ENCODE data around the gene NOL3. TPM values are rescaled to one million over a fixed set of nuclear protein-coding genes. Genes with fewer than 3 reads are reported as not detected.
A peak's percentile ranks its signal among the peaks of the same experiment; 100 is the strongest.

NOL3 gene
- total and polyA plus RNA-seq, 2 donors (not counting 3 experiments of a cell fraction or from before 2014, with no cell fraction given), result 16.0 to 19.4 TPM

DNA sequence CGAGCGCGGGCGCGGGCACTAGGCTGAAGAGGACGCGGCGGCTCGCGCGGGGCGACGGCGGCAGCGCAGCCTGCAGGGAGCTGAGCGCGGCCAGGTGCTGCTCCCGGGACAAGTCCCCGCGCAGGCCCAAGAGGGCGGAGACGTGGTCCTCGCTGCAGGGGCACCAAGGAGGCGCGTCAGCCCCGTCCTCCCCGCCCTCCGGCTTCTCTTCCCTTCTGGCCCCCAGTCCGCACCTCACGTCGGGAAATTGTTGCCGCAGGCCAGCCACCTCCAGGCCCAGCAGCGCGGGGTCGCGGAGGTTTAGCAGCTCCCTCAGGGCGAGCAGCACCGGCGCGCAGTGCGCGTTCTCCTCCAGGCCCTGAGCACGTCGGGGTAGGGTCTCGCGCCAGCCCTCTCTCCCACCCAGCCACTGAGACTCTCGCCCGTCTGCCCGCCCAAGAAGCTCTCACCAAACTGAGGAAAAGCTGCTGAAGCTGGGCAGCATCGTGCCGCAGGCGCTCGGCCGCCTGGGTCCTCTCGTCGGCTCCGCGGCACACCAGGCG lies 14.2 kb downstream of the NOL3 start:
- BruUV-seq (replicated peaks), result no TSS peak
- TF ChIP-seq EZH2 (IDR thresholded peaks at IDR 0.05; ENCODE audit: borderline replicate concordance, low read depth, low read length, severe bottlenecking) (peak; percentile 30), POLR2A (IDR thresholded peaks at IDR 0.05; ENCODE audit: low read depth, low read length) (no peak)
- CTCF ChIA-PET, result interaction anchor here (0.6 to 3.5 kb wide), 29 partner anchors 7 to 588 kb away, joined by 3 to 40 read pairs (median 5); partner anchors contain the start of genes FBXL8, NOL3 and TRADD

GRCh38 chr16:67184995-67185650 lies 14.8 kb downstream of the NOL3 start:
- Histone ChIP-seq H3K27ac (ENCODE audit: insufficient read depth, low read depth, low read length) (no peak overlapping the region), H3K4me1 (ENCODE audit: control insufficient read depth, extremely low read depth, insufficient read depth, low read length) (peaks cover 37% of the 10 kb centered on the region), H3K9ac (replicated peaks; ENCODE audit: extremely low read depth, insufficient read depth, low read length) (no peak overlapping the region), H4K20me1 (replicated peaks; ENCODE audit: control insufficient read depth, extremely low read depth, insufficient read depth, low read length) (no peaks in the 10 kb centered on the region), H3K4me2 (ENCODE audit: insufficient read depth, low read length) (no peak overlapping the region), H3K9me3 (replicated peaks; ENCODE audit: control insufficient read depth, insufficient read depth, low read length) (no peaks in the 10 kb centered on the region), H3K27me3 (ENCODE audit: control insufficient read depth in 2 of 2, insufficient read depth in 2 of 2, low read length in 2 of 2) (no peaks in the 10 kb centered on the region), H3K9me1 (replicated peaks; ENCODE audit: control insufficient read depth, extremely low read depth, insufficient read depth, low read length) (no peaks in the 10 kb centered on the region), H3K36me3 (ENCODE audit: control insufficient read depth in 2 of 2, extremely low read depth in 1 of 2, insufficient read depth in 2 of 2, low read length in 2 of 2) (no peaks in the 10 kb centered on the region), H3K4me3 (replicated peaks in 1 of 3; ENCODE audit: insufficient read depth in 1 of 3, low read depth in 1 of 3, low read length in 3 of 3) (no peak overlapping the region), H2AFZ (ENCODE audit: low read depth, low read length) (no peak overlapping the region), H3K79me2 (ENCODE audit: control insufficient read depth, insufficient read depth, low read length) (peaks cover 13% of the 10 kb centered on the region)
- FAIRE-seq (peak; percentile 97), DNase-seq (ENCODE audit: low read depth, low spot score) (peak; percentile 80)
- ChIA-PET CTCF (interaction anchor here (0.6 to 3.5 kb wide), 35 partner anchors 8 to 589 kb away, joined by 3 to 40 read pairs (median 4); partner anchors contain the start of genes CBFB, CES3, FBXL8 and HSF4), POLR2A (no interaction called here)
- dilution Hi-C loops (cut with MboI; ENCODE audit: extremely low pct_ligation_motif_present, low sequenced_read_pairs) (no loop called here), intact Hi-C loops (cut with micrococcal nuclease) (loop anchor here (1.0 kb wide), 5 partner anchors 7 to 231 kb away; partner anchors contain the start of gene E2F4)
- TF ChIP-seq MYC (IDR thresholded peaks at IDR 0.05; ENCODE audit: low read depth, low read length) (no peak), GATA2 (IDR thresholded peaks at IDR 0.05; ENCODE audit: insufficient read depth, insufficient read length, low read depth, low read length) (no peak), POLR2AphosphoS5 (IDR thresholded peaks at IDR 0.05; ENCODE audit: insufficient read depth, low read depth, low read length) (peak; percentile 60)
- TF ChIP-seq, protein P1, sequence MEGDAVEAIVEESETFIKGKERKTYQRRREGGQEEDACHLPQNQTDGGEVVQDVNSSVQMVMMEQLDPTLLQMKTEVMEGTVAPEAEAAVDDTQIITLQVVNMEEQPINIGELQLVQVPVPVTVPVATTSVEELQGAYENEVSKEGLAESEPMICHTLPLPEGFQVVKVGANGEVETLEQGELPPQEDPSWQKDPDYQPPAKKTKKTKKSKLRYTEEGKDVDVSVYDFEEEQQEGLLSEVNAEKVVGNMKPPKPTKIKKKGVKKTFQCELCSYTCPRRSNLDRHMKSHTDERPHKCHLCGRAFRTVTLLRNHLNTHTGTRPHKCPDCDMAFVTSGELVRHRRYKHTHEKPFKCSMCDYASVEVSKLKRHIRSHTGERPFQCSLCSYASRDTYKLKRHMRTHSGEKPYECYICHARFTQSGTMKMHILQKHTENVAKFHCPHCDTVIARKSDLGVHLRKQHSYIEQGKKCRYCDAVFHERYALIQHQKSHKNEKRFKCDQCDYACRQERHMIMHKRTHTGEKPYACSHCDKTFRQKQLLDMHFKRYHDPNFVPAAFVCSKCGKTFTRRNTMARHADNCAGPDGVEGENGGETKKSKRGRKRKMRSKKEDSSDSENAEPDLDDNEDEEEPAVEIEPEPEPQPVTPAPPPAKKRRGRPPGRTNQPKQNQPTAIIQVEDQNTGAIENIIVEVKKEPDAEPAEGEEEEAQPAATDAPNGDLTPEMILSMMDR (IDR thresholded peaks at IDR 0.05; ENCODE audit: extremely low read depth in 1 of 2, insufficient read depth in 1 of 2, low read depth in 1 of 2, low read length in 2 of 2), result peak; percentile 91 to 97
- TF ChIP-seq, protein P2, sequence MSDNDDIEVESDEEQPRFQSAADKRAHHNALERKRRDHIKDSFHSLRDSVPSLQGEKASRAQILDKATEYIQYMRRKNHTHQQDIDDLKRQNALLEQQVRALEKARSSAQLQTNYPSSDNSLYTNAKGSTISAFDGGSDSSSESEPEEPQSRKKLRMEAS (IDR thresholded peaks at IDR 0.05; ENCODE audit: insufficient read depth, insufficient read length), result peak; percentile 83
- no TSS peak for BruUV-seq (replicated peaks)

More for the DNA sequence above, 14.2 kb downstream of the NOL3 start:
- Histone ChIP-seq H2AFZ (ENCODE audit: low read depth, low read length) (peak overlapping the region; percentile 65), H3K9me1 (replicated peaks; ENCODE audit: control insufficient read depth, extremely low read depth, insufficient read depth, low read length) (no peaks in the 10 kb centered on the region), H3K27ac (ENCODE audit: insufficient read depth, low read depth, low read length) (no peak overlapping the region), H3K9me3 (replicated peaks; ENCODE audit: control insufficient read depth, insufficient read depth, low read length) (no peaks in the 10 kb centered on the region), H3K4me3 (replicated peaks in 1 of 3; ENCODE audit: insufficient read depth in 1 of 3, low read depth in 1 of 3, low read length in 3 of 3) (peak overlapping the region; percentile 75 to 90 (median 88)), H3K79me2 (ENCODE audit: control insufficient read depth, insufficient read depth, low read length) (peaks cover 13% of the 10 kb centered on the region), H3K36me3 (ENCODE audit: control insufficient read depth in 2 of 2, extremely low read depth in 1 of 2, insufficient read depth in 2 of 2, low read length in 2 of 2) (no peaks in the 10 kb centered on the region), H3K9ac (replicated peaks; ENCODE audit: extremely low read depth, insufficient read depth, low read length) (no peak overlapping the region), H3K27me3 (ENCODE audit: control insufficient read depth in 2 of 2, insufficient read depth in 2 of 2, low read length in 2 of 2) (no peaks in the 10 kb centered on the region), H4K20me1 (replicated peaks; ENCODE audit: control insufficient read depth, extremely low read depth, insufficient read depth, low read length) (no peaks in the 10 kb centered on the region), H3K4me1 (ENCODE audit: control insufficient read depth, extremely low read depth, insufficient read depth, low read length) (peaks cover 33% of the 10 kb centered on the region), H3K4me2 (ENCODE audit: insufficient read depth, low read length) (peak overlapping the region; percentile 82)
- DNase-seq (ENCODE audit: low read depth, low spot score) (no peak), FAIRE-seq (no peak)
- POLR2A ChIA-PET, result no interaction called here
- dilution Hi-C loops (cut with MboI; ENCODE audit: extremely low pct_ligation_motif_present, low sequenced_read_pairs), result no loop called here
- intact Hi-C loops (cut with micrococcal nuclease), result loop anchor here (1.0 kb wide), 2 partner anchors 8 to 166 kb away; partner anchors contain the start of gene E2F4
